ENCODE results near the gene SLC7A5. TPM values are rescaled to one million over a fixed set of nuclear protein-coding genes. Genes with fewer than 3 reads are reported as not detected.
"Not testable (repeated sequence)": the region's sequence is repeated elsewhere in the genome, so short reads cannot be mapped to it uniquely, and the experiment has no call there.

Gene SLC7A5
- 42.2 and 51.5 TPM in 2 replicates for total RNA-seq
- long read RNA-seq, partial matches to known transcripts: 1 of 8 reads
- long read RNA-seq, other reads (novel, unspliced or antisense): 7 of 8 reads

DNA sequence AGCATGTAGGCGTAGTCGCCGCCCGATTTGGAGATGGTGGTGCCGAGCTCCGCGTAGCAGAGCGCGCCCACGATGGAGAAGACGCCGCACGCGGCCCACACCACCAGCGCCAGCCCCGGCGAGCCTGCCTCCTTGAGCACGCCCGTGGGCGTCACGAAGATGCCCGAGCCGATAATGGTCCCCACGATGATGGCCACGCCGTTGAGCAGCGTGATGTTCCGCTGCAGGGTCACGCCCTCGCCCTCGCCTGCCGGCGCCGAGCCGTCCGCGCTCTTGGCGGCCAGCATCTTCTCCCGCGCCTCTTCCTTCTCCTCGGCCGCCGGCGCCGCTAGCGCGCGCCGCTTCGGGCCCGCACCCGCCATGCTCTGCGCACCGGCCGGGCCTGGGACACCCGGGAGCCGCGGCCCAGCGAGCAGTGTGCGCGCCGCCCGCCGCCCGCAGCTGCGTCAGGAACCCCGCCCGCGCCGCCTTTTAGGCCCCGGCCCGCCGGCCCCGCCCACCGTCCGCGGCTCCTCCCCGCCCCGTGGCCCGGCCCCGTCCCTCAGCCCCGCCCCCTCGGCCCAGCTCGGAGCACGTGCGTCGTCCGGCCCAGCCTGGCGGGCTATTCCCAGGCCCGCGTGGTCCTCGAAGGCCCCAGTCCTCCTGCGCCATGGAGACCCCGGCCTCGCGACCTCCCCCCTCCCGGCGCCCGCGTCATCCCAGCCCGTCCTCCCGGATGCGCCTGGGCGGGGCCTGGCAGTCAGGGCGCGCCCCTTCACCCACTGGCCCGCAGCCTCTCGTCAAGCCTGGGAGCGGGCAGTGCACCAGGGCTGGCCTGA, at the start of gene SLC7A5:
Gene SLC7A5 (minus strand): TSS at position 447 of the 818 bp plus-strand sequence. CDS start 85 bp downstream, at position 362.
- DNase-seq (ENCODE audit: low spot score, unreplicated experiment): peak; percentile 59
- peak within 1 kb of the TSS; percentile 73 for H3K4me3 Mint-ChIP-seq (ENCODE audit: low read depth)
- peaks cover 42% of the 10 kb centered on the region for H3K4me1 Mint-ChIP-seq (ENCODE audit: low read depth)
- H3K36me3 Mint-ChIP-seq (ENCODE audit: insufficient read depth); H3K9me3 Mint-ChIP-seq (ENCODE audit: low read depth): not testable (repeated sequence)
- H3K27me3 Mint-ChIP-seq: peaks cover 28% of the 10 kb centered on the region
- H3K27ac Mint-ChIP-seq: peak within 1 kb of the TSS; percentile 94

GRCh38 chr16:87918338-87918737, 49.0 kb upstream of the SLC7A5 start:
- Mint-ChIP-seq H3K27ac (no peak overlapping the region), H3K36me3 (ENCODE audit: insufficient read depth) (no peaks in the 10 kb centered on the region), H3K4me3 (ENCODE audit: low read depth) (no peak overlapping the region)

GRCh38 chr16:87917503-87917902, 48.2 kb upstream of the SLC7A5 start:
- no peak overlapping the region for H3K4me3 Mint-ChIP-seq (ENCODE audit: low read depth)
- TF ChIP-seq, protein P1, sequence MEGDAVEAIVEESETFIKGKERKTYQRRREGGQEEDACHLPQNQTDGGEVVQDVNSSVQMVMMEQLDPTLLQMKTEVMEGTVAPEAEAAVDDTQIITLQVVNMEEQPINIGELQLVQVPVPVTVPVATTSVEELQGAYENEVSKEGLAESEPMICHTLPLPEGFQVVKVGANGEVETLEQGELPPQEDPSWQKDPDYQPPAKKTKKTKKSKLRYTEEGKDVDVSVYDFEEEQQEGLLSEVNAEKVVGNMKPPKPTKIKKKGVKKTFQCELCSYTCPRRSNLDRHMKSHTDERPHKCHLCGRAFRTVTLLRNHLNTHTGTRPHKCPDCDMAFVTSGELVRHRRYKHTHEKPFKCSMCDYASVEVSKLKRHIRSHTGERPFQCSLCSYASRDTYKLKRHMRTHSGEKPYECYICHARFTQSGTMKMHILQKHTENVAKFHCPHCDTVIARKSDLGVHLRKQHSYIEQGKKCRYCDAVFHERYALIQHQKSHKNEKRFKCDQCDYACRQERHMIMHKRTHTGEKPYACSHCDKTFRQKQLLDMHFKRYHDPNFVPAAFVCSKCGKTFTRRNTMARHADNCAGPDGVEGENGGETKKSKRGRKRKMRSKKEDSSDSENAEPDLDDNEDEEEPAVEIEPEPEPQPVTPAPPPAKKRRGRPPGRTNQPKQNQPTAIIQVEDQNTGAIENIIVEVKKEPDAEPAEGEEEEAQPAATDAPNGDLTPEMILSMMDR (IDR thresholded peaks at IDR 0.05; ENCODE audit: unreplicated experiment): no peak
- H3K4me1 Mint-ChIP-seq (ENCODE audit: low read depth): no peaks in the 10 kb centered on the region
- H3K36me3 Mint-ChIP-seq (ENCODE audit: insufficient read depth): no peaks in the 10 kb centered on the region
- DNase-seq (ENCODE audit: low spot score, unreplicated experiment): no peak
- H3K27me3 Mint-ChIP-seq: peaks cover 11% of the 10 kb centered on the region
- peak overlapping the region; percentile 52 for H3K27ac Mint-ChIP-seq
- H3K9me3 Mint-ChIP-seq (ENCODE audit: low read depth): no peaks in the 10 kb centered on the region

More at GRCh38 chr16:87918338-87918737, 49.0 kb upstream of the SLC7A5 start:
- TF ChIP-seq, protein P1 (IDR thresholded peaks at IDR 0.05; ENCODE audit: unreplicated experiment): no peak
- no peak for DNase-seq (ENCODE audit: low spot score, unreplicated experiment)
- Mint-ChIP-seq H3K27me3 (peaks cover 9% of the 10 kb centered on the region), H3K9me3 (ENCODE audit: low read depth) (no peaks in the 10 kb centered on the region), H3K4me1 (ENCODE audit: low read depth) (no peaks in the 10 kb centered on the region)

- peaks cover 14% of the 10 kb centered on the region for H3K27me3 Mint-ChIP-seq
- DNase-seq (ENCODE audit: low spot score, unreplicated experiment): no peak
- no peak overlapping the region for H3K27ac Mint-ChIP-seq
- TF ChIP-seq, protein P1 (IDR thresholded peaks at IDR 0.05; ENCODE audit: unreplicated experiment): no peak
- H3K4me1 Mint-ChIP-seq (ENCODE audit: low read depth): no peaks in the 10 kb centered on the region
- no peaks in the 10 kb centered on the region for H3K36me3 Mint-ChIP-seq (ENCODE audit: insufficient read depth)
- H3K9me3 Mint-ChIP-seq (ENCODE audit: low read depth): no peaks in the 10 kb centered on the region
- H3K4me3 Mint-ChIP-seq (ENCODE audit: low read depth): no peak overlapping the region
These were observed 45.5 kb upstream of the SLC7A5 start for GRCh38 chr16:87914812-87915211.

DNA sequence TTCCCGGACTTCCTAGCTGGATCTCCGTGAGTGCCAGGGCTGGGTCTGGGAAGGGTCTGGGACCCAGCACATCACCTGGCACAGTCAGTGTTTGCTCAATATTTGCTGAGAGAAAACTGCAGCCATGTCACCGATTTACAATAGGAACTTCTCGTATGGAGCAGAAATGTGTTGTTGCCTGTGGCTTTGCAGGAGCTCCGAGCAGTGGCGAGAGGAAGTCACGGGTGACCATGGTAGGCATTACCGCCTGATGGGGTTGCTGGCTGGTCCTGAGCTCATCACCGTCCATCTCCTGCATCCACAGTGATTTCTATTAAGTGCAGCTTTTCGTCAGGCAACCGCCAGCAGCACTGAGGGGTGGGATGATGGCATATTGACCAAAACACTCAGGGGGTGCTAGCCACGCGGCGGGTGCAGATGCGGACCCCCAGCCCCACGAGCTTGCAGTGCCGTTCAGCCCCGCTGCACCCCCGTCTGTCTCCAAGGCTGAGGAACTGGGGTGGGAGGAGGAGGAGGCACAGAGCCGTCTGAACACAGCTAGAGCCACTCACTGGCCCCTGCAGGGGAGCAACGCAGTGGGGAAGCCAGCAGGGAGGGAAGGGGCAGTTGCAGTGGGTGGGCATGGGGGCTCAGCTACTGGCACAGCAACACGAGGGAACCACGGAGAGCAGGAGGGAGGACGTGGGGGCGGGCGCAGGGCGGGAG, 44.9 kb upstream of the SLC7A5 start:
- H3K4me3 Mint-ChIP-seq (ENCODE audit: low read depth); H3K36me3 Mint-ChIP-seq (ENCODE audit: insufficient read depth); DNase-seq (ENCODE audit: low spot score, unreplicated experiment); H3K9me3 Mint-ChIP-seq (ENCODE audit: low read depth); H3K4me1 Mint-ChIP-seq (ENCODE audit: low read depth); H3K27ac Mint-ChIP-seq: not testable (repeated sequence)
- peaks cover 18% of the 10 kb centered on the region for H3K27me3 Mint-ChIP-seq

DNA sequence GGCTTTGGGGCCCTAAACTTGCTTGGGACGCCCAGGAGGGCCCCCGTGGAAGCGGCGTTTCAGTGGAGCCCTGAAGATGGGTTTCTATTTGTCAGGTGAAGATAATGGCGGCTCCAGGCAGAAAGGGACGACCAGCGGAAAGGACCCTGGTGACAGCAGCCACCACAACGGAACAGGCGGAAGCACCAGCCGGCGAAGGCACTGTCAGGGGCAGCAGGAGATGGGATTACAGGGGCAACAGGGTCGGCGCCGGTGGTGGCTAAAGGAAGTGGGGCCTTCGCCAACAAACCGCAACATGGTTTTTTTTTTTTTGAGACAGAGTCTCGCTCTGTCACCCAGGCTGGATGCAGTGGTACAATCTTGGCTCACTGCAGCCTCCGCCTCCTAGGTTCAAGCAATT, 43.4 kb upstream of the SLC7A5 start:
- not testable (repeated sequence) for DNase-seq (ENCODE audit: low spot score, unreplicated experiment); H3K36me3 Mint-ChIP-seq (ENCODE audit: insufficient read depth); H3K9me3 Mint-ChIP-seq (ENCODE audit: low read depth); H3K4me1 Mint-ChIP-seq (ENCODE audit: low read depth); H3K4me3 Mint-ChIP-seq (ENCODE audit: low read depth)
- Mint-ChIP-seq H3K27me3 (peaks cover 19% of the 10 kb centered on the region), H3K27ac (peak overlapping the region; percentile 11)

- H3K4me3 Mint-ChIP-seq (ENCODE audit: low read depth); H3K9me3 Mint-ChIP-seq (ENCODE audit: low read depth); H3K36me3 Mint-ChIP-seq (ENCODE audit: insufficient read depth); H3K4me1 Mint-ChIP-seq (ENCODE audit: low read depth); DNase-seq (ENCODE audit: low spot score, unreplicated experiment): not testable (repeated sequence)
- Mint-ChIP-seq H3K27ac (peak overlapping the region; percentile 56), H3K27me3 (peaks cover 17% of the 10 kb centered on the region)
These were observed 41.9 kb upstream of the SLC7A5 start for GRCh38 chr16:87911106-87911763.

All from progenitor cell of endocrine pancreas (in vitro differentiated cells).